GM21360 (cell line): ENCODE measurements around the gene PRKG1.
"Not testable (repeated sequence)": the region's sequence is repeated elsewhere in the genome, so short reads cannot be mapped to it uniquely, and the experiment has no call there.

ENCODE experiments used
- ATAC-seq: cut with Tn5 transposase; IDR thresholded peaks from one replicate; pipeline ENCODE4 v1.9.1; 2021; ENCODE audit warnings: mild to moderate bottlenecking, moderate library complexity; ENCODE audit not compliant: unreplicated experiment

The PRKG1 gene

GRCh38 chr10:51257511-51258248 is 183.4 kb downstream of the PRKG1 start:
- no peak for ATAC-seq

GRCh38 chr10:51260376-51260775 is 186.1 kb downstream of the PRKG1 start:
- no peak for ATAC-seq

- ATAC-seq: no peak
Observed at GRCh38 chr10:51266496-51266895, 192.2 kb downstream of the PRKG1 start.

- not testable (repeated sequence) for ATAC-seq
Observed at GRCh38 chr10:51267980-51268570, 193.8 kb downstream of the PRKG1 start.

GRCh38 chr10:51269821-51270220 is 195.5 kb downstream of the PRKG1 start:
- no peak for ATAC-seq

- no peak for ATAC-seq
Observed at GRCh38 chr10:51270936-51271530, 196.7 kb downstream of the PRKG1 start.

- not testable (repeated sequence) for ATAC-seq
Observed at GRCh38 chr10:51272099-51272498, 197.8 kb downstream of the PRKG1 start.

- no peak for ATAC-seq
Observed at GRCh38 chr10:51272555-51272954, 198.3 kb downstream of the PRKG1 start.

- no peak for ATAC-seq
Observed at GRCh38 chr10:51273574-51273973, 199.3 kb downstream of the PRKG1 start.

GRCh38 chr10:51276097-51276496 is 201.8 kb downstream of the PRKG1 start:
- ATAC-seq: not testable (repeated sequence)

- ATAC-seq: not testable (repeated sequence)
Observed at GRCh38 chr10:51281387-51281786, 207.1 kb downstream of the PRKG1 start.

GRCh38 chr10:51285601-51286000 is 211.3 kb downstream of the PRKG1 start:
- ATAC-seq: no peak

- ATAC-seq: no peak
Observed at GRCh38 chr10:51288511-51288910, 214.2 kb downstream of the PRKG1 start.

GRCh38 chr10:51289519-51289918 is 215.2 kb downstream of the PRKG1 start:
- ATAC-seq: no peak

- ATAC-seq: no peak
Observed at GRCh38 chr10:51291961-51292360, 217.7 kb downstream of the PRKG1 start.

GRCh38 chr10:51297438-51297837 is 223.2 kb downstream of the PRKG1 start:
- ATAC-seq: no peak

GRCh38 chr10:51300617-51301304 is 226.5 kb downstream of the PRKG1 start:
- ATAC-seq: no peak

- ATAC-seq: no peak
Observed at GRCh38 chr10:51301644-51302043, 227.4 kb downstream of the PRKG1 start.

- no peak for ATAC-seq
Observed at GRCh38 chr10:51302316-51302715, 228.0 kb downstream of the PRKG1 start.

- no peak for ATAC-seq
Observed at GRCh38 chr10:51308116-51308515, 233.8 kb downstream of the PRKG1 start.

- ATAC-seq: no peak
Observed at GRCh38 chr10:51311228-51311627, 236.9 kb downstream of the PRKG1 start.

GRCh38 chr10:51312817-51313216 is 238.5 kb downstream of the PRKG1 start:
- no peak for ATAC-seq
